Tibial nerve (tissue), 3 donors: ENCODE measurements around the gene AURKB.
A peak's percentile ranks its signal among the peaks of the same experiment; 100 is the strongest.

Experiments
- POLR2A ChIP-seq, 2 donors: fragments of 450-650 bp; IDR thresholded peaks; one replicate each; pipeline ENCODE4 v1.6.1; 2017; ENCODE audit warnings: antibody characterized with exemption in 2 of 2, mild to moderate bottlenecking in 2 of 2, moderate library complexity in 2 of 2
- TF ChIP-seq, protein P1 (sequence below), 5 experiments: fragments of 200-600 bp in 3 of 5; fragments of 450-650 bp in 2 of 5; sonication (generic) in 3 of 5; IDR thresholded peaks; one replicate each; pipeline ENCODE4 v1.5.1; 2016 to 2019; ENCODE audit warnings: antibody characterized with exemption in 5 of 5, mild to moderate bottlenecking in 3 of 5, moderate library complexity in 2 of 5

DNA sequence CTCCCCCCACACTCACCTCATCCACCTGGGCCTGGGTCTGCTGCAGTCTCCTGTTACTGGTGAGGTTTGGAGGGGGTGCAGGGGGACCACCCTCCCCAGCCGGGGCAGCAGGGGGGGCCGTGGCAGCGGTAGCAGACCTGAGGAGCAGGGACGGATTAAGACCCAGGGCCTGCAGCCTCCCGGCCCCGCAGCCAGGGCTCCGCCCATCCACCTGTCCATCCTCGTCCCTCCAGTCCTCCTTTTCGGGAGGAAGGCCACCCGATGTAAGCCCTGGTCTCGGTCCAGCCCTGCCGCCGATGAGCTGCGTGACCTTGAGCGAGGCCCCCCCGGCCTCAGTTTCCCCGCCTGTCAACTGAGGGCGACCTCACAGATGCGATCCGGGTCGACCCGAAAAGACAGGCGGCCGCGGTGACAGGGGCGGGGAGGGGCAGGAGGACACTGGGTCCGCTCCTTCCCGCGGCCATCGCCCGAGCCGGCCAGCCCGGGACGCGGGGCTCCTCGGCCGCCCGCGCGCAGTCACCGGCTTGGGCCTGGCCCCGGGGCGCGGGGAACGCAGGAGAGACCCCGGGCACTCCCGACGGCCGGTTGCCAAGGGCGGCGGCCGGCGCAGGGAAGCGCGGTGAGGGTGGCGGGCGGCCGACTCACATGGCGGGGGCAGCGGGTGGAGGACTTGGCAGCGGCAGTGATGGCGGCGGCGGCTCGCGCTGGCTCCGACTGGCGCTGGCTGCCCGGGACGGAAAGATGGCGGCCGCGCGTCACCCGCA is 48.0 kb downstream of the AURKB start, which contains the start of gene VAMP2:
- peak; percentile 96 to 97 for TF ChIP-seq POLR2A (IDR thresholded peaks at IDR 0.05)
- TF ChIP-seq, protein P1, sequence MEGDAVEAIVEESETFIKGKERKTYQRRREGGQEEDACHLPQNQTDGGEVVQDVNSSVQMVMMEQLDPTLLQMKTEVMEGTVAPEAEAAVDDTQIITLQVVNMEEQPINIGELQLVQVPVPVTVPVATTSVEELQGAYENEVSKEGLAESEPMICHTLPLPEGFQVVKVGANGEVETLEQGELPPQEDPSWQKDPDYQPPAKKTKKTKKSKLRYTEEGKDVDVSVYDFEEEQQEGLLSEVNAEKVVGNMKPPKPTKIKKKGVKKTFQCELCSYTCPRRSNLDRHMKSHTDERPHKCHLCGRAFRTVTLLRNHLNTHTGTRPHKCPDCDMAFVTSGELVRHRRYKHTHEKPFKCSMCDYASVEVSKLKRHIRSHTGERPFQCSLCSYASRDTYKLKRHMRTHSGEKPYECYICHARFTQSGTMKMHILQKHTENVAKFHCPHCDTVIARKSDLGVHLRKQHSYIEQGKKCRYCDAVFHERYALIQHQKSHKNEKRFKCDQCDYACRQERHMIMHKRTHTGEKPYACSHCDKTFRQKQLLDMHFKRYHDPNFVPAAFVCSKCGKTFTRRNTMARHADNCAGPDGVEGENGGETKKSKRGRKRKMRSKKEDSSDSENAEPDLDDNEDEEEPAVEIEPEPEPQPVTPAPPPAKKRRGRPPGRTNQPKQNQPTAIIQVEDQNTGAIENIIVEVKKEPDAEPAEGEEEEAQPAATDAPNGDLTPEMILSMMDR (IDR thresholded peaks at IDR 0.05): peak in 2 of 5 experiments; percentile 34 to 45
